GM06990 (cell line): ENCODE data around the gene DSCAML1.

Source experiments
- DNase-seq: peaks from one replicate; pipeline ENCODE4 v3.0.0-alpha.2; 2011; ENCODE audit not compliant: insufficient read length; ENCODE audit errors: extremely low read depth
- H3K27me3 ChIP-seq: replicated peaks from 2 replicates; pipeline ENCODE4 v1.6.0; 2011; ENCODE audit warnings: low read length; ENCODE audit not compliant: control insufficient read depth, insufficient read depth
- H3K36me3 ChIP-seq: 2 replicates; pipeline ENCODE4 v1.5.1; 2011; ENCODE audit warnings: low read length; ENCODE audit not compliant: control insufficient read depth, insufficient read depth
- H3K4me3 ChIP-seq: replicated peaks from 2 replicates; pipeline ENCODE4 v1.5.1; 2011; ENCODE audit warnings: low read depth, mild to moderate bottlenecking, control low read depth, low read length
- TF ChIP-seq, protein P1 (sequence below): IDR thresholded peaks from 2 replicates; pipeline ENCODE4 v1.5.1; 2011; ENCODE audit warnings: low read length, control low read depth, mild to moderate bottlenecking, inconsistent platforms; ENCODE audit not compliant: insufficient read depth, poor library complexity, severe bottlenecking

The DSCAML1 gene

GRCh38 chr11:117546431-117547194 is 250.4 kb downstream of the DSCAML1 start:
- H3K4me3 ChIP-seq, result no peak overlapping the region
- H3K27me3 ChIP-seq, result peaks cover 9% of the 10 kb centered on the region
- TF ChIP-seq, protein P1, sequence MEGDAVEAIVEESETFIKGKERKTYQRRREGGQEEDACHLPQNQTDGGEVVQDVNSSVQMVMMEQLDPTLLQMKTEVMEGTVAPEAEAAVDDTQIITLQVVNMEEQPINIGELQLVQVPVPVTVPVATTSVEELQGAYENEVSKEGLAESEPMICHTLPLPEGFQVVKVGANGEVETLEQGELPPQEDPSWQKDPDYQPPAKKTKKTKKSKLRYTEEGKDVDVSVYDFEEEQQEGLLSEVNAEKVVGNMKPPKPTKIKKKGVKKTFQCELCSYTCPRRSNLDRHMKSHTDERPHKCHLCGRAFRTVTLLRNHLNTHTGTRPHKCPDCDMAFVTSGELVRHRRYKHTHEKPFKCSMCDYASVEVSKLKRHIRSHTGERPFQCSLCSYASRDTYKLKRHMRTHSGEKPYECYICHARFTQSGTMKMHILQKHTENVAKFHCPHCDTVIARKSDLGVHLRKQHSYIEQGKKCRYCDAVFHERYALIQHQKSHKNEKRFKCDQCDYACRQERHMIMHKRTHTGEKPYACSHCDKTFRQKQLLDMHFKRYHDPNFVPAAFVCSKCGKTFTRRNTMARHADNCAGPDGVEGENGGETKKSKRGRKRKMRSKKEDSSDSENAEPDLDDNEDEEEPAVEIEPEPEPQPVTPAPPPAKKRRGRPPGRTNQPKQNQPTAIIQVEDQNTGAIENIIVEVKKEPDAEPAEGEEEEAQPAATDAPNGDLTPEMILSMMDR, result no peak
- no peak for DNase-seq
- H3K36me3 ChIP-seq, result no peaks in the 10 kb centered on the region

- TF ChIP-seq, protein P1, result no peak
- no peaks in the 10 kb centered on the region for H3K36me3 ChIP-seq
- H3K4me3 ChIP-seq, result no peak overlapping the region
- H3K27me3 ChIP-seq, result peaks cover 9% of the 10 kb centered on the region
- DNase-seq, result no peak
These were observed 251.3 kb downstream of the DSCAML1 start for GRCh38 chr11:117545706-117546105.

GRCh38 chr11:117544130-117544800 is 252.8 kb downstream of the DSCAML1 start:
- Histone ChIP-seq H3K36me3 (no peaks in the 10 kb centered on the region), H3K27me3 (peaks cover 6% of the 10 kb centered on the region), H3K4me3 (no peak overlapping the region)
- TF ChIP-seq, protein P1, result no peak
- DNase-seq, result no peak

DNA sequence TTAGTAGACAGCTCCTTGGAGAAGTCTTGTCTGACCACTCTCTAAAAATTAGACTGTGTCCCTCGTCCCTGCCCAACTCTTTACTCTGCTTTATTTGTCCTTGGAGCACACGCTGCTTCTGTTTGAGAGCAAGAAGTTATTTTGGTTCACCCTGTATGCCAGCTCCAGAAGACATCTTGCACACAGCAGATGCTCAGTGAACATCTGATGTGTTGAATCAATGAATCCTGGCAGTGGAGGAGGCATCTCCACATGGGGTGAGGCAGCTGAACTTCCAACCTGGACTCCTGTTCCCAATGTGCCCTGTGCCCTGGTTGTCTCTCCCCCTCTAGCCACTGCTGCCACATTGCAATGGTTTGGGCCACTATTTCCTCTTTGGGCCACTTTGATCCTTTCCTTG is 255.8 kb downstream of the DSCAML1 start:
- DNase-seq, result no peak
- TF ChIP-seq, protein P1, result no peak
- H3K36me3 ChIP-seq, result no peaks in the 10 kb centered on the region
- H3K27me3 ChIP-seq, result peaks cover 6% of the 10 kb centered on the region
- H3K4me3 ChIP-seq, result no peak overlapping the region

DNA sequence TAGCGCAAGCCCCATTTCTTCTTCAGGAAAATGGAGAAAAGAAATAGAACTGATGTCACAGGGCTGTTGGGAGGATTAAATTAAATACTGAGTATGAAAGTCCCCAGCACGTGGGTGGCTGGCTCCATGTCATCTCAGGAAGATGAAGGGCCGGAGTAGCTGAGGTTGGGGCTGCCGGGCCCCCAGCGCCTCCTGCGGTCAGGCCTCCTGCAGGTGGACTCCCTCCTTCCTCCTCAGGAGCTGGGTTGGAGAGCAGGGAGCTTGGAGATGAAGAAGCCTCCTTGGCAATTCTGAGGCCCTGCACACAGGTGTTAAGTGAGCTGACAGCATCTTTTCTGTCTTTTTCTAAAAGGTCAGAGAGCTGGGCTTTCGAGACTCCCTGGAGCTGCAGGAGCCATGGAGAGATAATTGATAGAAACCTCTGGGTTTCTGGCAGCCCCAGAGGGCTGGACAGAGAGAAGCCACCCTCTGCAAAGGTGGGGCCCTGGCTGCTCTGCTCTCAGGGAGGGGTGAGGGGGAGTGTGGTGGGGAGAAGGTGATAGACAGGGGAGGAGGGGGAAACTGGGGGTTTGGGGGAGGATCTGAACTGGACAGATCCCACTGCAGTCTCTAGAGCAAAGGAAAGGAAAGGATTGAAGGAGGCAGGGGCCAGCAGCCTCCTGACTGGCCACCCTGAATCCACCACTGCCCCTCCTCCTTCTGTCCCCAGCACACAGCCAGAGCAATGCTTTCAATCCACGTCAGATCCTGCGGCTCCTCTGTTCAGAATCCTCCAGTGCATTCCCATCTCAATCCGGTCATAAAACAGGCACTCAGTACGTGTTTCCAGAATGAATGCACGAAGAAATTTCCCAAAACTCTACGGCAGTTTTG is 258.5 kb downstream of the DSCAML1 start:
- no peak for DNase-seq
- H3K36me3 ChIP-seq, result no peaks in the 10 kb centered on the region
- H3K27me3 ChIP-seq, result peaks cover 3% of the 10 kb centered on the region
- TF ChIP-seq, protein P1, result no peak
- H3K4me3 ChIP-seq, result no peak overlapping the region
